Measurements from ENCODE around the gene DNAH5. TPM values are rescaled to one million over a fixed set of nuclear protein-coding genes. Genes with fewer than 3 reads are reported as not detected.

Gene DNAH5
- total RNA-seq, 1 donor: 1.3 TPM

DNA sequence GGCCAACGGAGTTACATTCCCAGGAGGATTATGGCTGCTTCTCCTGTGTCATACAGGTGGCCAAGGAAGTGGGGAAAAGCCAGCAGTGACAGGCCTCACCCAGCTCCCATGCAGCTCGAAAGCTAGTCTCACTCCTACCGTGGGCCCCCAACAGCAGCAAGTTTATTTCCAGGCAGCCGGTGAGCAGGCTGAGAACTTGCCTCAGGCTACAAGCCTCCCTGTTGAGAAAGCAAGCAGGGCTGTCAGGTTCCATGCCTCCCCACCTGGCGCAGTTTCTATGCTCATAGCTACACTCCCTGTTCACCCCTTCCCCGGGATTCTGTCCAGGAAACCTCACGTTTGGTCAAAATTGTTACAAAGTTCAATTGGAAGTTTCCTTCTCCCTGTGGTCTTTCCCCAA, 27.5 kb upstream of the DNAH5 start:
- H3K4me3 ChIP-seq (ENCODE audit: low read depth, low read length): no peak overlapping the region
- DNase-seq (ENCODE audit: low read depth): no peak
- TF ChIP-seq CTCF (IDR thresholded peaks at IDR 0.05; ENCODE audit: insufficient read depth, low read depth, low read length): no peak

- TF ChIP-seq CTCF (IDR thresholded peaks at IDR 0.05; ENCODE audit: insufficient read depth, low read depth, low read length): peak; percentile 83
- peak; percentile 61 for DNase-seq (ENCODE audit: low read depth)
- no peak overlapping the region for H3K4me3 ChIP-seq (ENCODE audit: low read depth, low read length)
Observed at GRCh38 chr5:13957032-13957645, 12.7 kb upstream of the DNAH5 start.

GRCh38 chr5:13956471-13956870, 12.0 kb upstream of the DNAH5 start:
- no peak for DNase-seq (ENCODE audit: low read depth)
- H3K4me3 ChIP-seq (ENCODE audit: low read depth, low read length): no peak overlapping the region
- TF ChIP-seq CTCF (IDR thresholded peaks at IDR 0.05; ENCODE audit: insufficient read depth, low read depth, low read length): no peak

- no peak for TF ChIP-seq CTCF (IDR thresholded peaks at IDR 0.05; ENCODE audit: insufficient read depth, low read depth, low read length)
- H3K4me3 ChIP-seq (ENCODE audit: low read depth, low read length): no peak overlapping the region
- no peak for DNase-seq (ENCODE audit: low read depth)
Observed at GRCh38 chr5:13955896-13956295, 11.4 kb upstream of the DNAH5 start.

GRCh38 chr5:13946111-13946510, 1.6 kb upstream of the DNAH5 start:
- no peak for DNase-seq (ENCODE audit: low read depth)
- H3K4me3 ChIP-seq (ENCODE audit: low read depth, low read length): no peak overlapping the region
- no peak for TF ChIP-seq CTCF (IDR thresholded peaks at IDR 0.05; ENCODE audit: insufficient read depth, low read depth, low read length)

DNA sequence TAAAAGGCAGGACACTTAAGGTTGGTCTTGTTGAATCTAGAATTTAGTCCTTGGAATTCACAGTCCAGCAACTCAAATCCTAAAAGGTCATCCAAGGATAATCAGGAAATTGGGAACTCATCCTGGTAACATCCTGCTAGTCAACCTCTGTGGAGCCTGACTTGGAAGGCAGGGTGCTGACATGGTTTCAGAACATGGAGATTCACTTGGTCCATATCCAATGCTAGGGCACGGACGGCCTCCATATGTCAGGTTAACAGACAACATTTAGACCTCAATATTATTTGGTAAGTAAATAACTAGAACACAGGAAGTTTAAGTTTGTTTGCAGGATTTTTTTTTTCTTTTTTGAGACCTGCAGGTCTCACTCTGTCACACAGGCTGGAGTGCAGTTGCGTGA, 783 bp upstream of the DNAH5 start:
- no peak for DNase-seq (ENCODE audit: low read depth)
- TF ChIP-seq CTCF (IDR thresholded peaks at IDR 0.05; ENCODE audit: insufficient read depth, low read depth, low read length): no peak
- H3K4me3 ChIP-seq (ENCODE audit: low read depth, low read length): no peak overlapping the region

- TF ChIP-seq CTCF (IDR thresholded peaks at IDR 0.05; ENCODE audit: insufficient read depth, low read depth, low read length): no peak
- no peak overlapping the region for H3K4me3 ChIP-seq (ENCODE audit: low read depth, low read length)
- DNase-seq (ENCODE audit: low read depth): no peak
Observed at GRCh38 chr5:13943676-13944075, 812 bp downstream of the DNAH5 start.
